Cardiac muscle cell (in vitro differentiated cells and primary cell): ENCODE results near the gene NAPG. TPM values are rescaled to one million over a fixed set of nuclear protein-coding genes. Genes with fewer than 3 reads are reported as not detected.
"Not testable (repeated sequence)": the region's sequence is repeated elsewhere in the genome, so short reads cannot be mapped to it uniquely, and the experiment has no call there.

ENCODE experiments used
- DNase-seq, 2 donors: peaks; one replicate each; pipeline versions ENCODE4 v3.0.0 to v3.0.0-alpha.2; 2010 to 2017; ENCODE audit warnings: low read depth in 1 of 2, low spot score in 1 of 2
- H3K27ac ChIP-seq: fragments of 200-600 bp; sonication (generic); 2 replicates; pipeline ENCODE4 v1.5.1; 2016
- H3K27me3 ChIP-seq: fragments of 200-600 bp; sonication (generic); 2 replicates; pipeline ENCODE4 v1.6.0; 2016; ENCODE audit warnings: control low read depth
- H3K36me3 ChIP-seq: fragments of 200-600 bp; sonication (generic); 2 replicates; pipeline ENCODE4 v1.5.1; 2016; ENCODE audit warnings: control low read depth
- H3K4me1 ChIP-seq: fragments of 200-600 bp; sonication (generic); 2 replicates; pipeline ENCODE4 v1.8.1; 2017; ENCODE audit warnings: low read depth, mild to moderate bottlenecking, mixed run types
- H3K4me3 ChIP-seq: fragments of 200-600 bp; sonication (generic); 2 replicates; pipeline ENCODE4 v1.5.1; 2016; ENCODE audit warnings: mild to moderate bottlenecking
- H3K9me3 ChIP-seq: fragments of 200-600 bp; sonication (generic); 2 replicates; pipeline ENCODE4 v1.5.1; 2017; ENCODE audit warnings: low read depth, mild to moderate bottlenecking, control low read depth
- polyA plus RNA-seq: library from polyadenylated mRNA; unstranded; fragments of >200 nt; fragmentation: Nextera tagmentation; extraction: Ambion mirVana; gene quantifications from 2 replicates; pipeline ENCODE4 v1.2.1, GENCODE V29; 2016
- total RNA-seq: library from RNA; depleted of rRNA; stranded (reverse); fragments of >200 nt; gene quantifications from 2 replicates; pipeline ENCODE4 v1.2.3, GENCODE V29; 2016
- TF ChIP-seq, protein P1 (sequence below): IDR thresholded peaks from 2 replicates; pipeline ENCODE4 v1.5.1; 2012; ENCODE audit warnings: low read depth, mild to moderate bottlenecking, low read length

NAPG gene
- total and polyA plus RNA-seq, 2 experiments from 2014 or later = 21.7 to 26.5 TPM

DNA sequence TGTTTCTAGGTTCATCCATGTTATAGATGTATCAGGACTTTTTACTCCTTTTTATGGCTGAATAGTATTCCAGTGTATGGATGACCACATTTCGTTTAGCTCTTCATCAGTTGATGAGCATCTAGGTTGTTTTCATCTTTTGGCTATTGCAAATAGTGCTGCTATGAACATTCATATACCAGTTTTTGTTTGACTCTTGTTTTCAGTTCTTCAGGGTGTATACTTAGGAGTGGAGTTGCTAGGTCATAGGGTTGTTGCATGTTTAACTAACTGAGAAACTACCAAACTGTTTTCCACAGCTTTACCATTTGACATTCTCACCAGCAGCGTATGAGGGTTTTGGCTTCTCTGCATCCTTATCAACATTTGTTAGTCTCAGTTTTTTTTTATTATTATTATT, 25.8 kb upstream of the NAPG start:
- no peak overlapping the region for H3K4me3 ChIP-seq
- no peaks in the 10 kb centered on the region for H3K4me1 ChIP-seq
- no peak for DNase-seq
- no peaks in the 10 kb centered on the region for H3K27me3 ChIP-seq
- TF ChIP-seq, protein P1, sequence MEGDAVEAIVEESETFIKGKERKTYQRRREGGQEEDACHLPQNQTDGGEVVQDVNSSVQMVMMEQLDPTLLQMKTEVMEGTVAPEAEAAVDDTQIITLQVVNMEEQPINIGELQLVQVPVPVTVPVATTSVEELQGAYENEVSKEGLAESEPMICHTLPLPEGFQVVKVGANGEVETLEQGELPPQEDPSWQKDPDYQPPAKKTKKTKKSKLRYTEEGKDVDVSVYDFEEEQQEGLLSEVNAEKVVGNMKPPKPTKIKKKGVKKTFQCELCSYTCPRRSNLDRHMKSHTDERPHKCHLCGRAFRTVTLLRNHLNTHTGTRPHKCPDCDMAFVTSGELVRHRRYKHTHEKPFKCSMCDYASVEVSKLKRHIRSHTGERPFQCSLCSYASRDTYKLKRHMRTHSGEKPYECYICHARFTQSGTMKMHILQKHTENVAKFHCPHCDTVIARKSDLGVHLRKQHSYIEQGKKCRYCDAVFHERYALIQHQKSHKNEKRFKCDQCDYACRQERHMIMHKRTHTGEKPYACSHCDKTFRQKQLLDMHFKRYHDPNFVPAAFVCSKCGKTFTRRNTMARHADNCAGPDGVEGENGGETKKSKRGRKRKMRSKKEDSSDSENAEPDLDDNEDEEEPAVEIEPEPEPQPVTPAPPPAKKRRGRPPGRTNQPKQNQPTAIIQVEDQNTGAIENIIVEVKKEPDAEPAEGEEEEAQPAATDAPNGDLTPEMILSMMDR = no peak
- no peaks in the 10 kb centered on the region for H3K9me3 ChIP-seq
- no peak overlapping the region for H3K27ac ChIP-seq
- H3K36me3 ChIP-seq = no peaks in the 10 kb centered on the region

DNA sequence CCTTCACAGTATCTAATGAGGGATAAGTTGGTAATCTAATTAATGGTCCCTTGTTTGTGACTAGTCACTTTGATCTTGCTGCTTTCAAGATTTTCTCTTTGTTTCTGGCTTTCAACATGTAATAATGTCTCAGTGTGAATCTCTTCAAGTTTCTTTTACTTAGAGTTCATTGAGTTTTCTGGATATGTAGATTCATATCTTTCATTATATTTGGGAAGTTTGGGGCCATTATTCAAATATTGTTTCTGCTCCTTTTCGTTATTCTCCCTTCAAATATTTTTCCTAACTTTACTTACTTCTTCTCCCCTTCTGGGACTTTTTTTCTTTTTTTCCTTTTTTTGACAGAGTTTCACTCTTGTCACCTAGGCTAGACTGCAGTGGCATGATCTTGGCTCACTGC, 21.1 kb upstream of the NAPG start:
- Histone ChIP-seq H3K4me3 (no peak overlapping the region), H3K4me1 (no peaks in the 10 kb centered on the region), H3K9me3 (no peaks in the 10 kb centered on the region), H3K27me3 (no peaks in the 10 kb centered on the region), H3K36me3 (no peaks in the 10 kb centered on the region), H3K27ac (no peak overlapping the region)
- TF ChIP-seq, protein P1 = no peak
- no peak for DNase-seq

DNA sequence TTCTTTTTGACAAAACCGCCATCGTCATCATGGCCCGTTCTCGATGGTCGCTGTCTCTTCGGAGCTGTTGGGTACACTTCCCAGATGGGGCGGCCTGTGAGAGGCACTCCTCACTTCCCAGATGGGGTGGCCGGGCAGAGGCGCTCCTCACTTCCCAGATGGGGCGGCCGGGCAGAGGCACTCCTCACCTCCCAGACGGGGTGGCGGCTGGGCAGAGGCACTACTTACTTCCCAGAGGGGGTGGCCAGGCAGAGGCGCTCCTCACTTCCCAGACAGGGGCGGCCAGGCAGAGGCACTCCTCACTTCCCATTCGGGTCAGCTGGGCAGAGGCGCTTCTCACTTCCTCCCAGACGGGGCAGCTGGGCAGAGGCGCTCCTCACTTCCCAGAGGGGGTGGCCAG, 19.9 kb upstream of the NAPG start:
- not testable (repeated sequence) for H3K4me1 ChIP-seq, H3K27me3 ChIP-seq, H3K4me3 ChIP-seq, DNase-seq, H3K36me3 ChIP-seq, H3K27ac ChIP-seq, H3K9me3 ChIP-seq

DNA sequence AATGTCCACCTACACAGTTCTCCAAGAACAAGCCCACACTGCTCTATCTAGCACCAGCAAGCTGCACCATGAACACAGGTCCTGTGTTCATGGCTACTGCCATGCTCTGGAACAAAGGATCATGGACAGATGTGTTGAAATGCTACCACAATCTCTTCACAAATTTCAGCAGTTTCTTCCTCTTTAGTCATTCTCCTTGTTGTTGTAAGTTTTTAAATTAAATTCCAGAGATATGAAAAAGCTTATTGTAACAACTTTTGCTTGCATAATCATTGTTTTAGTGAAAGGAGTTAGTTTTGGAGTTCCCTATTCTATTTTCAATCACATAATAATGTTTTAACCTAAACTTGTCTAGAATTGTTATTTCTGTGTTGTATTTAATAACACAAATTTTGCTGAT, 17.2 kb upstream of the NAPG start:
- Histone ChIP-seq H3K9me3 (no peaks in the 10 kb centered on the region), H3K4me1 (peaks cover 6% of the 10 kb centered on the region), H3K4me3 (no peak overlapping the region), H3K27me3 (no peaks in the 10 kb centered on the region), H3K27ac (no peak overlapping the region), H3K36me3 (no peaks in the 10 kb centered on the region)
- peak in 1 of 2 donors; percentile 59 for DNase-seq
- TF ChIP-seq, protein P1 = no peak

DNA sequence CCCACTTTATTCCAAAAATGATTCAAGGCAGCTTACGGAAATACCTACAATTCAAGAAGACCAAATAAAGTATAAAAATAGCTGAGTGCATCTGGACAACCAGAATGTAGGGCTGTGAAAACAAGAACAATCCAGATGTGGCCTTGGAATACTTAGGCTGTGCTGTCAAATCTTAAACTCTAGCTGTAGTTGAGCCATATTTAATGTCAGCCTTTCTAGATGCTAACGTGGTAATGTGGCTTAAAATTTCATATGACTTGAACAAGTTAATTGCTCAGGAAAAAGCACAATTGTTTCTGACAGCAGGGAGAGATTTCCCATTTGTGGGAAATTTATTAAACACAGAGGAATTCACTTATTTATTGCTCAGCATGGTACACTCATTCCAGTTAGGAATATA, 14.6 kb upstream of the NAPG start:
- H3K27me3 ChIP-seq = no peaks in the 10 kb centered on the region
- TF ChIP-seq, protein P1 = no peak
- no peak for DNase-seq
- H3K4me1 ChIP-seq = peaks cover 7% of the 10 kb centered on the region
- no peaks in the 10 kb centered on the region for H3K36me3 ChIP-seq
- no peaks in the 10 kb centered on the region for H3K9me3 ChIP-seq
- H3K4me3 ChIP-seq = no peak overlapping the region
- H3K27ac ChIP-seq = no peak overlapping the region

DNA sequence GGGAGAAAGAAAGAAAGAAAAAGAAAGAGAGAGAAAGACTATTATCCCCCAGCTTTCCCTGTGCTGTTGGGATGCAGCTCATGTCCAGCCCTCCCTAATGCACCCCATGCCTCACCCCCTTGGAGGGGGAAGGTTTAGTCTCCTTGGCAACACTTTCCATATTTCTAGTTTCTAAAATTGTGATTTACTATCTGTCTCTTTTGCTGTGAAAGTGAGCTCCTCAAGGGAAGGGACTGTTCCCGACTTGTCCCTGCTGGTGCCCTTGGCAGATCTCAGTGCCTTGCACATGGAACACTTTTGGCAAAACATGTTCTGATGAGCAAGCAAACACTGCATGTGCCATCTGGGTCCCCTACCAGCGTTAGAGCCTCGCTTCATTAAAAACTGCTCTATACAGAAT, 11.7 kb upstream of the NAPG start:
- no peaks in the 10 kb centered on the region for H3K36me3 ChIP-seq
- H3K27ac ChIP-seq = no peak overlapping the region
- H3K4me3 ChIP-seq = no peak overlapping the region
- no peaks in the 10 kb centered on the region for H3K27me3 ChIP-seq
- DNase-seq = no peak
- H3K9me3 ChIP-seq = no peaks in the 10 kb centered on the region
- H3K4me1 ChIP-seq = peaks cover 12% of the 10 kb centered on the region
- TF ChIP-seq, protein P1 = no peak
